ENCODE data around the gene KLK5.
"Not testable (repeated sequence)": the region's sequence is repeated elsewhere in the genome, so short reads cannot be mapped to it uniquely, and the experiment has no call there.

The KLK5 gene, protein sequence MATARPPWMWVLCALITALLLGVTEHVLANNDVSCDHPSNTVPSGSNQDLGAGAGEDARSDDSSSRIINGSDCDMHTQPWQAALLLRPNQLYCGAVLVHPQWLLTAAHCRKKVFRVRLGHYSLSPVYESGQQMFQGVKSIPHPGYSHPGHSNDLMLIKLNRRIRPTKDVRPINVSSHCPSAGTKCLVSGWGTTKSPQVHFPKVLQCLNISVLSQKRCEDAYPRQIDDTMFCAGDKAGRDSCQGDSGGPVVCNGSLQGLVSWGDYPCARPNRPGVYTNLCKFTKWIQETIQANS

DNA sequence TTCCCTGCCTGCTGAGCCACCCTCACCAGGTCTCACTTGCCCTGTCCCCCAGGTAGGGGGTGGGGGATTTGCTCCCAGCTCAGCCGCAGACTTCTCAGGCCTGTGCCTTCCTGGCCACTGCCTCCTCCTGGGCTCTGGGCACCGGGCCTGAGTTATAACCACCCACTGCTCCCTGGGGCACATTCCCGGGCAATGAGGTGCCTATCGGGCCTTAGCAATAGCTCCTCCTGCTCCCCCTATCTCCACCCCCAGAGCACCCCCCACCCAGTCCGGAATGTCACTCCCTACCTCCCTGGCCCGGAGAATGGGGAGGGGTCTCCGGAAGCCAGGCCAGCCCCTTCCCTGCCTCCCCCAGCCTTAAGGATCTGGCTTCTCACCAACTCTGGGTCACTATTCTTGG lies at the start of gene KLK5:
TSS of gene KLK5 (minus strand) at position 129 of the 400 bp plus-strand sequence. CDS start 381 bp downstream, outside the sequence.
- DNase-seq (ENCODE audit: low spot score): no peak

GRCh38 chr19:51002089-51002532 lies 49.3 kb upstream of the KLK5 start:
- no peak for DNase-seq (ENCODE audit: low spot score)

- DNase-seq (ENCODE audit: low spot score): no peak
Observed at GRCh38 chr19:51001515-51001914, 48.7 kb upstream of the KLK5 start, which contains the start of gene KLK8. KLK8 (minus strand) TSS chr19:51001604; CDS start chr19:51001167, 437 bp downstream.

GRCh38 chr19:51000981-51001380 lies 48.1 kb upstream of the KLK5 start:
- no peak for DNase-seq (ENCODE audit: low spot score)

DNA sequence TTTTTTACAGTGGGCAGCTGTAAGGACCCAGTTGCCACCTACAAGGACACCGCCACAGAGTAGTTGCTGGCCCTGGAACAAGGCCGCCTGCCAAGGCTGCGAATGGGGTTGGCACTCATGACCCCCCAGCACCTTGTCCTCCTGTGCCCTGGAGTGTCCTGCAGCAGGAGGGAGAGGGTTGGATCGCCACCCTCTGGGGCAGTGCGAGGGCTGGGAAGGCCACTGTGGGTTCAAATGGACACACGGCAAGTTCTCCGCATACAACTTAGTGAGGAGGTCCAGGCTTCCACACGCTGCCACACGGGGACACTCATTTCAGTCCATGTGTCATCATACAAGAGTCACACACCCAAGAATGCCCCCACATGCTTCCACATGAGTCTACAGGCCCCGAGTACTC lies 47.6 kb upstream of the KLK5 start:
- no peak for DNase-seq (ENCODE audit: low spot score)

GRCh38 chr19:50998686-50999085 lies 45.8 kb upstream of the KLK5 start:
- no peak for DNase-seq (ENCODE audit: low spot score)

- no peak for DNase-seq (ENCODE audit: low spot score)
Observed at GRCh38 chr19:50998061-50998460, 45.2 kb upstream of the KLK5 start.

- no peak for DNase-seq (ENCODE audit: low spot score)
Observed at GRCh38 chr19:50994129-50994528, 41.3 kb upstream of the KLK5 start.

DNA sequence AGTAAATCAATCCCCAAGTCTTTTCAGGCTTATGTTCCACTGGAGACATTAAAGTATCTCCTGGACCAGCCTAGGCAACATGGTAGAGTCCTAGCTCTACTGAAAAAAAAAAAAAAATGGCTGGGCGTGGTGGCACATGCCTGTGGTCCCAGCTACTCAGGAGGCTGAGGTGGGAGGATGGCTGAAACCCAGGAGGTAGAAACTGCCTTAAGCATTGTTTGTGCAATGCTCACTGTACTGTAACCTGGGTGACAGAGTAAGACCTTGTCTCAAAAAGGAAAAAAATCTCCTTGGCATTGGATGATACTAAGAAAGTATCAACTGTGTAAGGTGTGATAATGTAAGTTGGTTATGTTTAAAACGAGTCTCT lies 39.8 kb upstream of the KLK5 start:
- no peak for DNase-seq (ENCODE audit: low spot score)

- DNase-seq (ENCODE audit: low spot score): not testable (repeated sequence)
Observed at GRCh38 chr19:50984416-50984815, 31.6 kb upstream of the KLK5 start.

- no peak for DNase-seq (ENCODE audit: low spot score)
Observed at GRCh38 chr19:50983625-50984292, 30.9 kb upstream of the KLK5 start, which contains the start of gene KLK7. KLK7 (minus strand) TSS chr19:50983917; CDS start chr19:50982399, 1,518 bp downstream.

DNA sequence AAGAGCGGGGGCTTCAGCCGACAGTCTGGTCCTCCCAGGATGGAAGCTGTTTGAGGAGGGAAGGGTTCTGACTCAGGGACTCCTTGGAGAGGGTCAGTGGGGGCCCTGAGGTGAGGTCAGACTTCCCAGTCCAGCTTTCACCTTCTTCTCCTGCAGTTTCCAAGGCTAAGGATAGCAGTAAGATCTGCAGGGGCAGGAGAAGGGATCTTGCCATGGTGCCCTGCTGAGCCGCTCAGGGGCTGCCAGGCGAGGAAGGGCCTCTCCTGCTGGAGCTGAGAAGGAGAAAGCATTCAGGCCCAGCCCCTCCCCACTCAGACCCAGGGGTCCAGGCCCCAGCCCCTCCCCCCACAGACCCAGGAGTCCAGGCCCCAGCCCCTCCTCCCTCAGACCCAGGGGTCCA lies 29.3 kb upstream of the KLK5 start:
- no peak for DNase-seq (ENCODE audit: low spot score)

DNA sequence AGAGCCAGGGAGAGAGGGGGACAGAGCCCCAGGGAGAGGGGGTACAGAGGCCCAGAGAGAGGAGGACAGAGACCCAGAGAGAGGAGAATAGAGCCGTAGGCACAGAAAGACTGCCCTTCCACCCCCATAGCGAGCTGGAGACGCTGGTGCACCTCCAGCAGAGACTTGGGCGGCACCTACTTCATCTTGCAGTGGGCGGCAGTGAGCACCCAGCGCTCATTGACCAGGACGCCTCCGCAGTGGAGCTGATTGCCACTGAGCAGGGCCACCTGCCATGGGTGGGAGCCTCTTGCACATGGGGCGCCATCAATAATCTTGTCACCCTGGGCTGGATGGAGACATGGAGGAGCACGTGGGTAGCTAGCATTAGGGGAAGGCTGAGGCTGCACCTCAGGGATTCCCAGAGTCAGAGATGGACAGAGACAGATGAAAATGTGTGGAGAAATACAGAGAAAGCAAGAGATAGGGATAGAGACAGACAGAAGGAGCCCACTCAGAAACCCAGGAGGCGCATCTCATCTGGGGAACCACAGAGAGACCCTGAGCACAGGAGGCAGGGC lies 28.8 kb upstream of the KLK5 start:
- DNase-seq (ENCODE audit: low spot score): no peak

DNA sequence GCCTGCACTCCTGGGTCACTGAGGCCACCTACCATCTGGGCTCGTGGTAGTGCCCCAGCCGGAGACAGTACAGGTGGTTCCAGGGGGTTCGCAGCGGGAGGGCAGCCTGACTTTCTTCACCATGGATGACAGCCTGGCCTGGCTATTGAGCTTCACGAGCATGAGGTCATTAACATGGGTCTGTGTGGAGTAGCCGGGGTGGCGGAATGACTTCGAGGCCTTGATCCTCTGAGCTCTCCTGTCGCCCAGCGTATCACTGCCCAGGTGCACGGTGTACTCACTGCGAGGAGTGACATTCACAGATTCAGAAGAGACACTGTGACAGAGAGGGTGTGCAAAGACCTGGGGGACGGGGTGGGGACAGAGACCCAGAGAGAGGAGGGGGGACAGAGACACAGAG lies 27.4 kb upstream of the KLK5 start:
- DNase-seq (ENCODE audit: low spot score): no peak

- no peak for DNase-seq (ENCODE audit: low spot score)
Observed at GRCh38 chr19:50979758-50980157, 26.9 kb upstream of the KLK5 start.

DNA sequence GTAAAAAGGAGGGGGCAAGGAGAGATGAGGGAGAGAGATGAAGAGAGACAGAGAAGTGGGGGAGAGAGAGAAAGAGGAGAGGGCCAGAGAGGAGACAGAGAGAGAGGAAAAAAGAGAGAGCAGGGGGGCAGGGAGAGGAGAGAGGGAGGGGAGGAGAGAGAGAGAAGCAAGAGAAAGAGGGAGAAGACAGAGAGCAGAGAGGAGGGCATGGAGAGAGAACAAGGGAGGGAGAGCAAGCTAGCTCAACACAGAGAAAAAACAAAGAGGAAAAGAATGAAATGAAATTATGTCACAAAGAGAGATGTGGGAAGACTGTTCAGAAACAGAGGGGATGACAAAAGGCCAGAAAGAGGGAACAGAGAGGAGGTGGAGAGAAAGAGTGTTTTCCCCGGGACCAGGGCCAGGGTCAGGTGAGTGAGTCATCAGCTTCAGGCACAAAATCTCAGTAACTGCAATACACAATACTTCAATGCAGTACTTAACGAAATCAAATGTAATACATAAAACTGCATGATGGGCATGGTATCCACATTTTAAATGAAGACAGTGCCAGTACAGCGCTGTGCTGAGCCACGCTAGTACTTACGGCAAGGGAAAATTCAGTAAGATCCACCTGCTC lies 26.0 kb upstream of the KLK5 start:
- DNase-seq (ENCODE audit: low spot score): no peak

DNA sequence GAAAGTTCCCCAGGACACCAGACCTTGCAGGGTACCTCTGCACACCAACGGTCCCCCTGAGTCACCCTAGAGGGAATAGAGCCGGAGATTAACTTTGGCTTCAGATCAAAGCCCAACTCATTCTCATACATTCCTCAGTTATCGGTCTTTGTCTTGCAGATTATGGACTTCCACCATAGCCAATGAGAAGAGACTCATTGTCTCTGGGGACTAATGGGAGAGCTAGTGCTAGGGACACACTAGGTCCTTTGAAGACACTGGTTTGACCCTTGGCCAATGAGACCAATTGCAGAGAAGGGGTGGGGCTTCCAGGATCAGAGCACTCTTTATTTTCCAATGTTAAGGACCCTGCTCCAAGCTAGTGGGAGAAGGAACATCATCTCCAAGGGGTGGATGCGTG lies 24.8 kb upstream of the KLK5 start:
- no peak for DNase-seq (ENCODE audit: low spot score)

- DNase-seq (ENCODE audit: low spot score): no peak
Observed at GRCh38 chr19:50975766-50976165, 22.9 kb upstream of the KLK5 start.

DNA sequence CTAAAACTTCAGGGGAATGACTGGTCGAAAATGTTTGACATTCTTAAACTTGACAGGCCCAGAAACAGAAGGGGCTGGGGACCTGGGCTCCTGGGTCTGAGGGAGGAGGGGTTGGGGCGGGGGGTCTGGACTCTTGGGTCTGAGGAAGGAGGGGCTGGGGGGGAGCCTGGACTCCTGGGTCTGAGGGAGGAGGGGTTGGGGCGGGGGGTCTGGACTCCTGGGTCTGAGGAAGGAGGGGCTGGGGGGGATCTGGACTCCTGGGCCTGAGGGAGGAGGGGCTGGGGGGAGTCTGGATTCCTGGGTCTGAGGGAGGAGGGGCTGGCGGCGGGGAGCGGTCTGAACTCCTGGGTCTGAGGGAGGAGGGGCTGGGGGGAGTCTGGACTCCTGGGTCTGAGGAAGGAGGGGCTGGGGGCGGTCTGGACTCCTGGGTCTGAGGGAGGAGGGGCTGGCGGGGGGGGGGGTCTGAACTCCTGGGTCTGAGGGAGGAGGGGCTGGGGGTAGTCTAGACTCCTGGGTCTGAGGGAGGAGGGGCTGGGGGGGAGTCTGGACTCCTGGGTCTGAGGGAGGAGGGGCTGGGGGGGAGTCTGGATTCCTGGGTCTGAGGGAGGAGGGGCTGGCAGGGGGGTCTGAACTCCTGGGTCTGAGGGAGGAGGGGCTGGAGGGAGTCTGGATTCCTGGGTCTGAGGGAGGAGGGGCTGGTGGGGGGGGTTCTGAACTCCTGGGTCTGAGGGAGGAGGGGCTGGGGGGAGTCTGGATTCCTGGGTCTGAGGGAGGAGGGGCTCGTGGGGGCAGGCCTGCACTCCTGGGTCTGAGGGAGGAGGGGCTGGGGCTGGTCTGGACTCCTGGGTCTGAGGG lies 22.1 kb upstream of the KLK5 start:
- DNase-seq (ENCODE audit: low spot score): no peak

DNA sequence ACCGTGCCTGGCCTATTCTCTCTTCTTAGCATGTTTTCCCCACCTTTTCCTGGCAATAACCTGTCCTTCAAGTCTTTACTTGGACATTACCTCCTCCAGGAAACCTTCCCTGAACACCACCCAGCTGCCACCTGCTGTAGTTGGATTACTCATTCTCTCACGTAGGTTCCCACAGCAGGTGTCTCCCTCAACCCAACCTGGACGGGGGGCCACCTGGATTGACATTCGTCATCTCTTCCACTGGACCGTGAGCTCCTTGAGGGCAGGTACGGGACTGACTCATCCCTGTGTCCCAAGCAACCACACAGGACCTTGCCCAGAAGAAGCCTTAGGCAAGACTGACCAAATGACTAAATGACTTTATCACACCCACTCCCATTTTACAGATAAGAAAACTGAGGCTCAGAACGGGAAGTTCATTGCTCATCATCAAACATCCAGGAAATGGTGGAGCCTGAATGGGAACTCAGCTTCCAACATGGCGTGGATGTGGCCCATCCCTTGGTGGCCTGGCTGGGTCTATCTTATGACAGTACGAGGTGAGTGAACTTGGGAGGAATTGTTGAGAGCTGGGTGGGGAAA lies 20.0 kb upstream of the KLK5 start:
- no peak for DNase-seq (ENCODE audit: low spot score)

DNA sequence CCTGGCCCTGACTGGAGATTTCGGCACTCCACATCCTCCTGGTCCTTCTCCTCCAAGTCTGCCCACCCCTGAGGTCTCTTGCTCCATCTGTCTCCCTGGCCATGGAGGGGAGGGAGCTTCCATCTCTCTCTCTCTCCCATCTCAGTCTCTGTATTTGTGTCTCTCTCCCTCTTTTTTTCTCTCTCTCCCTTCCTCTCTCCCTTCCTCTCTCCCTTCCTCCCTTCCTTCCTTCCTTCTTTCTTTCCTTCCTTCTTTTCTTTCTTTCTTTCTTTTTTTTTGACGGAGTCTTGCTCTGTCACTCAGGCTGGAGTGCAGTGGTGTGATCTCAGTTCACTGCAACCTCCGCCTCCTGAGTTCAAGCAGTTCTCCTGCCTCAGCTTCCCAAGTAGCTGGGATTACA lies 17.0 kb upstream of the KLK5 start:
- not testable (repeated sequence) for DNase-seq (ENCODE audit: low spot score)

DNA sequence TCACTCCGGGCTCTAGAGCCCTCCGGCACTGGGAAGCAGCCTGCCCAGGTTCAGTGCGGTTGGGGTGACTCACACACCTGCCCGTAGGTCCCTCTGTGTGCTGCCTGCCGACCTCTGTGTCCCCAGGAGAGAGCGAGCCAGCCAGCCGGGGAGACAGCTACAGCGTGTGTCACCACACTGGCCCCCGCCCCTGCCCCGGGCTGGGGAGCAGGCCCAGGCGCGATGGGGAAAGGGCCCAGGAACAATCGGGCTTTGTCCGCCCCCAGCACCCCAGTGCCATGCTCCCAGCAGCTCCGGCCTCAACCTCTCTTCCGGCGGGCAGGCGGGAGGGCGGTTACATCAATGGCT lies 16.5 kb upstream of the KLK5 start, which contains the start of gene KLK6:
TSS of gene KLK6 (minus strand) at position 179 of the 348 bp plus-strand sequence. CDS start 1,487 bp downstream, outside the sequence.
- no peak for DNase-seq (ENCODE audit: low spot score)

All from activated CD4-positive, alpha-beta T cell treated with anti-CD3 and anti-CD28 coated beads, Interleukin-2, Interleukin-4, amounts not matched to agents 100 ng/mL and 50 ng/mL, durations not matched to agents 16 hours and 8 hours (primary cell).